SU-DHL-6 (cell line): ENCODE measurements around the gene SLC35A2.

Experiments used
- H2AFZ ChIP-seq: fragments of 200-600 bp; sonication (generic); 2 replicates; pipeline ENCODE4 v1.6.1; 2014; ENCODE audit warnings: low read depth, mild to moderate bottlenecking, moderate library complexity, mixed read lengths, antibody characterized with exemption, low read length; ENCODE audit not compliant: severe bottlenecking
- H3F3A ChIP-seq: fragments of 200-600 bp; shearing (Covaris generic); 2 replicates; pipeline ENCODE4 v1.6.0; 2016; ENCODE audit warnings: antibody characterized with exemption, mild to moderate bottlenecking; ENCODE audit not compliant: insufficient read depth
- H3K27ac ChIP-seq: fragments of 200-600 bp; sonication (generic); 2 replicates; pipeline ENCODE4 v1.5.1; 2016; ENCODE audit warnings: low read depth, mild to moderate bottlenecking, low read length, moderate library complexity, mixed read lengths
- H3K27me3 ChIP-seq: fragments of 200-600 bp; sonication (generic), shearing (Covaris generic); 2 replicates; pipeline ENCODE4 v1.6.0; 2014; ENCODE audit warnings: mild to moderate bottlenecking, low read length
- H3K36me3 ChIP-seq: fragments of 200-600 bp; sonication (generic); 2 replicates; pipeline ENCODE4 v1.6.1; 2014; ENCODE audit warnings: mild to moderate bottlenecking, low read length, mixed read lengths
- H3K4me2 ChIP-seq: fragments of 300-600, 200-600 bp; shearing (Covaris generic), sonication (generic); 2 replicates; pipeline ENCODE4 v1.6.0; 2014; ENCODE audit warnings: low read length, low read depth, mild to moderate bottlenecking; ENCODE audit not compliant: poor library complexity, severe bottlenecking
- H3K4me3 ChIP-seq: fragments of 200-600 bp; sonication (generic); 2 replicates; pipeline ENCODE4 v1.5.1; 2014; ENCODE audit warnings: antibody characterized with exemption, low read length, mild to moderate bottlenecking, mixed read lengths; ENCODE audit not compliant: insufficient read depth, poor library complexity, severe bottlenecking
- H3K79me2 ChIP-seq: fragments of 200-600 bp; sonication (generic); 2 replicates; pipeline ENCODE4 v1.6.1; 2014; ENCODE audit warnings: mild to moderate bottlenecking, low read length, moderate library complexity; ENCODE audit not compliant: insufficient read depth
- H3K9ac ChIP-seq: fragments of 200-600 bp; sonication (generic); 2 replicates; pipeline ENCODE4 v1.7.0; 2014; ENCODE audit warnings: mild to moderate bottlenecking, low read length
- H3K9me2 ChIP-seq: fragments of 200-600 bp; sonication (generic); replicated peaks from 2 replicates; pipeline ENCODE4 v1.6.1; 2014; ENCODE audit warnings: low read length; ENCODE audit not compliant: insufficient read depth
- H3K9me3 ChIP-seq: fragments of 200-600 bp; sonication (generic); 2 replicates; pipeline ENCODE4 v1.6.1; 2014; ENCODE audit warnings: low read length, mixed read lengths; ENCODE audit not compliant: insufficient read depth
- H4K20me1 ChIP-seq: fragments of 200-600 bp; sonication (generic); 2 replicates; pipeline ENCODE4 v1.6.1; 2014; ENCODE audit warnings: low read depth, mild to moderate bottlenecking, antibody characterized with exemption, low read length, moderate library complexity, mixed read lengths
- CTCF ChIP-seq: fragments of 200-600 bp; sonication (generic); IDR thresholded peaks from one replicate; pipeline ENCODE4 v1.5.1; 2017; ENCODE audit warnings: antibody characterized with exemption, mild to moderate bottlenecking, low read length, moderate library complexity; ENCODE audit not compliant: insufficient read depth, poor library complexity, severe bottlenecking
- EZH2phosphoT487 ChIP-seq: fragments of 200-600 bp; sonication (generic), shearing (Covaris generic); conservative IDR thresholded peaks from 2 replicates; pipeline ENCODE4 v1.6.1; 2018; ENCODE audit warnings: mild to moderate bottlenecking, antibody characterized with exemption, low read length, moderate library complexity, mixed read lengths

SLC35A2 gene

DNA sequence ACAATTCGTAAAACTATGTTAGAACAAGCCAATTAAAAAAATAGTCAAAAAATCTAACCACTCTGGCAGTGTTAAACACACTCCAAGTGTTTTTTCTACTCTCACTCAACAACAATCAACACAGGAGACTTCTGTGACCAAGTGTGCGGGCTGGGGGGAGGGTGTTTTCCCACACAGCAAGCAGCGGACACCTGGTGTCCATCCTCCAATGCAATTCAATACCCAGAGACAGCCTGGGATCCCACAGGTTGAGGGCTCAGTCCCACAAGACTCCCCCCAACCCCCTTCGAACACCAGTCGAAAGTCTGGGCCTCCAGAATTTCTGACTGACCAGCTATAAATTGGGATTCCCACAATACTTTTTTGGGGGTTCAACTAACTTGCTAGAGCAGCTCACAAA lies 15.7 kb upstream of the SLC35A2 start:
- no peak for TF ChIP-seq EZH2phosphoT487
- TF ChIP-seq CTCF = no peak
- Histone ChIP-seq H3K36me3 (no peaks in the 10 kb centered on the region), H2AFZ (no peak overlapping the region), H3K9me3 (no peaks in the 10 kb centered on the region), H3K4me3 (no peak overlapping the region), H3K79me2 (no peaks in the 10 kb centered on the region), H3K27ac (no peak overlapping the region), H3K9me2 (no peaks in the 10 kb centered on the region), H3F3A (no peaks in the 10 kb centered on the region), H3K27me3 (no peaks in the 10 kb centered on the region), H4K20me1 (no peaks in the 10 kb centered on the region), H3K4me2 (no peak overlapping the region), H3K9ac (no peak overlapping the region)

DNA sequence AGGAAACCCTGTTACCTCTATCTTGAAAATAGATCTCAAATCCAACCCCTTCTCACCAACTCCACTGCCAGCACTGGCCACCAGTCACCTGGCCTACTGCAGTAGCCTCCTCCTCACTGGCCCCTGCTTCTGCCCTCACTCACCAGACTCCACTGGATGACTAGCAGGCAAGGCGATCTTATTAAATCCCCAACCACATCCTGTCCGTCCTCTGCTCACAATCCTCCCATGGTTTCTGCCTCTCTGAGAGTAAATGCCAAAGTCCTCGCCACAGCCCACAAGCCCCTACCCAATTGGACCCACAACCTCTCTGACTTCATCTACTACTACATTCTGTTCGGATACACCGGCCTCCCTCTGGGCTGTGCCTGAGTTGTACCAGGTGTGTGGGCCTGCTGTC lies 12.8 kb upstream of the SLC35A2 start:
- H3K36me3 ChIP-seq = no peaks in the 10 kb centered on the region
- no peak overlapping the region for H3K4me2 ChIP-seq

GRCh38 chrX:48923771-48924170 lies 12.3 kb upstream of the SLC35A2 start:
- Histone ChIP-seq H3K36me3 (no peaks in the 10 kb centered on the region), H3K9ac (no peak overlapping the region), H3K27ac (no peak overlapping the region), H3K27me3 (no peaks in the 10 kb centered on the region), H2AFZ (no peak overlapping the region), H4K20me1 (no peaks in the 10 kb centered on the region), H3K4me2 (no peak overlapping the region), H3K4me3 (no peak overlapping the region), H3K79me2 (no peaks in the 10 kb centered on the region), H3F3A (peaks cover 17% of the 10 kb centered on the region), H3K9me3 (no peaks in the 10 kb centered on the region), H3K9me2 (no peaks in the 10 kb centered on the region)
- TF ChIP-seq EZH2phosphoT487 (no peak), CTCF (no peak)

More for the DNA sequence above, 12.8 kb upstream of the SLC35A2 start:
- H2AFZ ChIP-seq = no peak overlapping the region
- no peaks in the 10 kb centered on the region for H4K20me1 ChIP-seq
- H3K79me2 ChIP-seq = no peaks in the 10 kb centered on the region
- no peak for TF ChIP-seq CTCF
- no peak for TF ChIP-seq EZH2phosphoT487
- no peaks in the 10 kb centered on the region for H3K9me2 ChIP-seq
- H3K9me3 ChIP-seq = no peaks in the 10 kb centered on the region
- no peak overlapping the region for H3K9ac ChIP-seq
- H3K27me3 ChIP-seq = no peaks in the 10 kb centered on the region
- no peak overlapping the region for H3K4me3 ChIP-seq
- no peak overlapping the region for H3K27ac ChIP-seq
- H3F3A ChIP-seq = peaks cover 14% of the 10 kb centered on the region
